ENCODE data around the gene C11orf58. TPM values are rescaled to one million over a fixed set of nuclear protein-coding genes. Genes with fewer than 3 reads are reported as not detected.

Gene C11orf58
- total and polyA plus RNA-seq, 2 experiments from 2014 or later: 164 to 280 TPM

GRCh38 chr11:16806791-16807190 lies 68.3 kb downstream of the C11orf58 start:
- Histone ChIP-seq H3K9me2 (ENCODE audit: insufficient read depth) (no peaks in the 10 kb centered on the region), H3K27ac (ENCODE audit: low read depth) (no peak overlapping the region), H3K36me3 (ENCODE audit: insufficient read depth) (no peaks in the 10 kb centered on the region), H3K79me2 (replicated peaks; ENCODE audit: insufficient read depth) (no peaks in the 10 kb centered on the region), H3K4me1 (ENCODE audit: insufficient read depth) (no peaks in the 10 kb centered on the region), H3K4me3 (no peak overlapping the region), H3K4me2 (no peak overlapping the region), H3K27me3 (ENCODE audit: insufficient read depth) (no peaks in the 10 kb centered on the region), H4K20me1 (replicated peaks; ENCODE audit: insufficient read depth) (peaks cover 2% of the 10 kb centered on the region; the same call in 1 of the 2 replicates), H3F3A (replicated peaks; ENCODE audit: low read depth) (no peaks in the 10 kb centered on the region), H2AFZ (no peak overlapping the region)
- ATAC-seq: no peak
- no peaks in the 10 kb centered on the region for H3K9me3 Mint-ChIP-seq
- no peak overlapping the region for H3K4me3 Mint-ChIP-seq
- TF ChIP-seq ZNF462 (CRISPR knock-in tag; IDR thresholded peaks at IDR 0.05): no peak
- no peak for TF ChIP-seq ETS1 (IDR thresholded peaks at IDR 0.05)
- no peak for TF ChIP-seq EZH2phosphoT487 (IDR thresholded peaks at IDR 0.05; ENCODE audit: unreplicated experiment)
- TF ChIP-seq POLR2AphosphoS5 (IDR thresholded peaks at IDR 0.05; ENCODE audit: low read depth): no peak
- no peak for TF ChIP-seq REST (IDR thresholded peaks at IDR 0.05; ENCODE audit: unreplicated experiment)
- no peak for TF ChIP-seq ZNF114 (CRISPR knock-in tag; IDR thresholded peaks at IDR 0.05)
- TF ChIP-seq ZNF331 (CRISPR knock-in tag; IDR thresholded peaks at IDR 0.05; ENCODE audit: low read depth): no peak
- no peak for TF ChIP-seq CTCF (conservative IDR thresholded peaks at IDR 0.05; ENCODE audit: low read depth in 2 of 2)
- TF ChIP-seq NANOG (IDR thresholded peaks at IDR 0.05; ENCODE audit: borderline replicate concordance): no peak
- TF ChIP-seq STAT1 (IDR thresholded peaks at IDR 0.05; ENCODE audit: unreplicated experiment): no peak
- no peak for TF ChIP-seq JUNB (IDR thresholded peaks at IDR 0.05; ENCODE audit: unreplicated experiment)
- H3K27ac Mint-ChIP-seq: no peak overlapping the region
- H3K27me3 Mint-ChIP-seq (ENCODE audit: insufficient read depth, low read depth, poor library complexity): peaks cover 3% of the 10 kb centered on the region
- DNase-seq (ENCODE audit: low spot score): no peak
- H3K36me3 Mint-ChIP-seq (ENCODE audit: low read depth): no peaks in the 10 kb centered on the region
- H3K4me1 Mint-ChIP-seq: no peaks in the 10 kb centered on the region; the same call in 2 of the 3 replicates

Data from GM23338 (cell line).